HG03095 (cell line): Measurements from ENCODE around the gene OGFOD2.

Source experiments
- ATAC-seq: cut with Tn5 transposase; IDR thresholded peaks from one replicate; pipeline ENCODE4 v1.9.1; 2021; ENCODE audit warnings: moderate library complexity; ENCODE audit not compliant: unreplicated experiment

The OGFOD2 gene

DNA sequence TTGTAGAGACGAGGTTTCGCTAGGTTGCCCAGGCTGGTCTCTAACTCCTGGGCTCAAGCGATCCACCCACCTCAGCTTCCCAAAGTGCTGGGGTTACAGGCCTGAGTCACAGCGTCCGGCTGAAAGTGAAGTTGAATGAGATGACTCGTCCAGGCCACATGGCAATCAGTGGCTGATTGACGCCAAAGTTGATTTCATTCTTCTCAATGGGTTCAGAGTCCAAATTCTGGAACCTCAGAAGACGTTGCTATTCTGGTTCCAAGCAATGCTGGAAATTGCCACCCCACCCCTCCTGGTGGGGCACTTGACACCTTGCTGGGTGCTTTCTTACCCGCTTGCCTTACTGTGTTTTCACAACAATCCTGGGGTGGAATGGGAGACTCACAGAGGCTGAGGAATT, 23.6 kb upstream of the OGFOD2 start:
- no peak for ATAC-seq

DNA sequence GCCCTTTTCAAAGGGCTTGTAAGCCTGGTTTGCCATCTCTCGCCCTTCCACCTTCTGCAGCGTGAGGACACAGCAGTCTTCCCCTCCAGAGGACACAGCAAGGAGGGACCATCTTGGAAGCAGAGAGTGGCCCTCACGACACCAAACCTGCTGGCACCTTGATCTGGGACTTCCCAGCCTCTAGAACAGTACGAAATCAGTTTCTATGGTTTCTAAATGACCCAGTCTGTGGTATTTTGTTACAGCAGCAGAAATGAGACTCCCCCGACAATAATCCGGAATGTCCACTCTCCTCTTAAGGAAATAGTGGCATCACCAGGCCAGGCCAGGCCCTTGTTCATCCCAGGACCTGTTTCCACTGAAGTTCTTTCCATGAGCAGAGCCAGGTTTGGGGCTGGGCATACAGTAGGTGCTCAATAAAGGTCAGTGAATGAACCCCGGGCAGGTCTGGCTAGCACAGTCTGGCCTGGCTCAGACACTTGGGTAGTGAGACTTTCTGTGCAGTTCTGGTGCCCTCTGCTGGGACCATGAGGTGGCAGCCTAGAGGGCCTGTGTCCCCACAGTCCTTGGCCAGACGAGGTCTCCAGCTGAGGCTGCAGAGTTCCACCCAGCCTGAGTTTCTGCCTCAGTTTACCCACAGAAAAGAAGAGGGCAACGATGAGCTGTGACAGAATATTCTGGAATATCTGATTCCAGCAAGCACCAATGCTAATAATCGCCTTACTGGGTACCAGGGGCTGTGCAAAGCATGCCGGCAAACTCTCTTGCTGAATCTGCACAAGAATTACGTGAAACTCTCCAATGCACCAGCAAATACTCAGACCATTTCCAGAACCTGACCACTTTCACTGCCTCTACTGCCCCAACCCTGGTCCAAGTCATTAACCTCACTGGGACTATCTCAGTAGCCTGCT, 22.8 kb upstream of the OGFOD2 start:
- ATAC-seq, result peak; percentile 55

GRCh38 chr12:122955156-122955555, 19.9 kb upstream of the OGFOD2 start:
- no peak for ATAC-seq

DNA sequence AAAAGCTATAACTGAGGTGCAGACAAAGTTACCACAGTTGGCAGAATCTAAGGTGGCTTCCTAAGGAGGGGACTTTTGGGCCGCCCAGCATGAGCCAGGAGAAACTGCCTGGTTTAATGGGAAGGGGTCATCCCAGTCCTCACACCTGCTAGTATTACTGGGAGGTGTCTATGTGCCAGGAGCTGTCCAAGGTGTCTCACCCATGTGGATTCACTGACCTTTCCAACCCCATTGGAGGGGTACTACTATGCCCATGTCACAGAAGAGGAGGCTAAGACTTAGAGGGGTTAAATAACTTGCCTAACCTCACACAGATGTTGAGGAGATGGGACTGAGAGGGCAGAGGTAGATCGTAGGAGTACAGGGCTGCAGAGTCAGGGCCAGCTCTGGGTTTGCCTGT, 19.0 kb upstream of the OGFOD2 start:
- ATAC-seq, result no peak

GRCh38 chr12:122958198-122958888, 16.7 kb upstream of the OGFOD2 start:
- ATAC-seq, result no peak

DNA sequence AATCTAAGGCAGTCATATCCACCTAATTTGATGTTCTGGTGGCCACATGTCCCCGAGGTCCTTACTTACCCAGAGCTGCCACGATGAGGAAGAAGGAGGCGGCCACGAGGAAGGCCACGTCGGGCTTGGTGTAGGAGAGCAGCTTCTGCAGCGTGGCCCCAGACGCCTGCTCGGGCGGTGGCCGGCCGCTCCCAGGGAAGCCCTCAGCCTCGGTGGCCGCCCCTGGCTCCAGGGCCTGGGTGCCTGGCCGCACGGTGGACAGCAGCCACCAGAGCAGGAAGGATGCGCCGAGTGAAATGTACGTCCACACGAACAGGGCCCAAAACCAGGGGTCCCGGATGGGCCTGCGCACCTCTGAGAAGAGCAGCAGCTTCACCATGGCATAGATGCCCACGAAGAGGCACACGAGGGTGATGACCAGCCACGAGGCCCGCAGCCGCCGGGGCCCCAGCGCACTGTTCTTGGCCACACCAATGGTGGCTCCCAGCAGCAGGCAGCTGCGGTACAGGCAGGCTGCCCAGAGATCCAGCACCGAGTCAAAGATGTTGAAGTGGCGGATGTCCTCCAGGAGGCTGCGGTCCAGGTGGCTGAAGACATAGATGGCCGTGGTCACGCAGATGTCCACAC, 15.4 kb upstream of the OGFOD2 start:
- ATAC-seq, result no peak

DNA sequence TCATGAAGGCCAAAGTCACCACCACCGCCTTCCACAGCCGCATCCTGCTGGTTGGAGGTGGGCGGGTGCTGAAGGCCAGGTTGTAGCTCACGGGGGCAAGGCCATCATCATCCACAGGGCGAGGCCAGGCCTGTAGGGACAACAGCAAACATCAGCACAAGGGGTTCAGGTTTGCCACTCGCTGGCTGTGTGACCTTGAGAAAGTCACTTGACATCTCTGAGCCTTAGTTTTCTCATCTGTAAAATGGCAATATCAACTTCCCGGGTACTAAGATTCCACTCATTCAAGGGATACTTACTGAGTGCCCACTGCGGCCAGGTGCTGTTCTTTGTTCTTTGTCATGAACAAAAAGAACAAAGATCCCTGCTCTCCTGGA, 14.9 kb upstream of the OGFOD2 start:
- ATAC-seq, result no peak

GRCh38 chr12:122961531-122962329, 13.3 kb upstream of the OGFOD2 start:
- no peak for ATAC-seq

DNA sequence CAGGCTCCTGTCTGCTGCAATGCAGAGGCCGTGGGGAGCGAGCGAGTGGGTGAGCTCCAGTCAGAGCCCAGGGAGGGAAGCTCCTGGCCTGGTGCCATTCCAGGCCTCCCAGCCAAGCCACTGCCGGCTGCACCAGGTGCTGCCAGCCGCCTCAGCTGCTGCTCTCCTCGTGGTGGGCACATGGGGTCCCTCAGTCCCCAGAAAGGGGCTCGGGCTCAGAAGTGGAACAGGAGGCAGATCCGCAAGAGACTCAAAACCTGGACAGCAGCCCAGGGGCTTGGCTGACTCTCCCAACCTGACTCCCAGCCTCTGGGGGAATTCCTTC, 11.1 kb upstream of the OGFOD2 start:
- ATAC-seq, result no peak

GRCh38 chr12:122964439-122965257, 10.4 kb upstream of the OGFOD2 start:
- no peak for ATAC-seq

DNA sequence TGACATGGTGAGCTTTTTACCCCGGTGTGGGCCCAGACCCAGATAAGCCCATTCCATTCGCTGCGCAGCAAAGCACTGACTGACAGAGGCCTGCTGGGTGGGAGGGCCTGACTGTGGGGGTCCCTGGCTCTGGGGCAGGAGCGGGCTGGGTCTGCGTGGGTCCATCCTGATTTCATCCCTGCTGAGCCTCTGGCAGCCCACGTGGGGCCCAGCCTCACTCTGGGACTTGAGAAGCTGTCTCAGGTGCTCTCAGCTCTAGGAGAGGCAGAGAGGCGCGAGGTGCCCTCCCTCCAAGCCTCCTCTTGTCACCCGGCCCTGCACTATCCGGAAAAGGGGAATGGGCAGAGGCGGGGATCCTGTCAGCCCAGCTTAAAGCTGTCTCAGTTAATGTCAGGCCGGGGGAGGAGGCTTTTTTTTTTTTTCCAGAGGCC, 9.7 kb upstream of the OGFOD2 start:
- ATAC-seq, result no peak

- ATAC-seq, result peak; percentile 67
Measured at GRCh38 chr12:122965851-122966742, 8.9 kb upstream of the OGFOD2 start, which contains the start of gene ABCB9. TSS of gene ABCB9 (minus strand) at chr12:122966463. CDS start at chr12:122960235, 6,228 bp downstream.

DNA sequence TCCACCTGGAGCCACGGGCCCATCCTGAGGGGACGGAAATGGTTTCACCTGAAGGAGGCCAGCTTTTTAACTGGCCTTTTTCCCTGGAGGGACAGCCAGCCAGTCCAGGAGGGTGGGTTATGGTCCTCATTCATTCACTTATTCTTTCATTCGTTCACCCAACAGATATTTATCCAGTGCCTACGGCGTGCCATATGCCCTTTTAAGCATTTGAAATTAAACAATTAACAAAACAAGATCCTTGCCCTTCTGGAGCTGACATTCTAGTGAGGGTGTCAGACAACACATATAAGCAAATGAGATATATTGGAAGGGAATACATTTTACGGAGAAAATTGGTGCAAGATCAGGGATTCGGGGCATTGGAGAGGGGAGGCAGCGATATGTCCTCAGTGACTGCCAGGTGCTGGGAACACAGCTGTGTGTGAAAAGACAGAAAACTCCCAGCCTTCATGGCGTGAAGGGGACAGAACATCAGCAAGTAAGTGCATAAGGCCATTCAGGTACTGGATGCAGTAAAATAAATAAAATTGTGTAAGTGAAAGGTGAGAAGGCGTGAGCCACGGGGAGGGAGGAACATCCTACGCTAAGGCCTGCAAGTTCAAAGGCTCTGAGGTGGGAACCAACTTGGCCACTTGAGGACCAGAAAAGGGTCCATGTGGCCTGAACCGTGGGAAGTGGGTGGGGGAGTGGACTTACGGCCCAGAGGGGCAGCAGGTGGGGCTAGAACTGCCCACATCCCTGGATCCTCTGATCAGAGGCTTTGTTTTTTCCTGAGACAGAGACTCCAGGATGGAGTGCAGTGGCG, 8.1 kb upstream of the OGFOD2 start:
- ATAC-seq, result no peak

DNA sequence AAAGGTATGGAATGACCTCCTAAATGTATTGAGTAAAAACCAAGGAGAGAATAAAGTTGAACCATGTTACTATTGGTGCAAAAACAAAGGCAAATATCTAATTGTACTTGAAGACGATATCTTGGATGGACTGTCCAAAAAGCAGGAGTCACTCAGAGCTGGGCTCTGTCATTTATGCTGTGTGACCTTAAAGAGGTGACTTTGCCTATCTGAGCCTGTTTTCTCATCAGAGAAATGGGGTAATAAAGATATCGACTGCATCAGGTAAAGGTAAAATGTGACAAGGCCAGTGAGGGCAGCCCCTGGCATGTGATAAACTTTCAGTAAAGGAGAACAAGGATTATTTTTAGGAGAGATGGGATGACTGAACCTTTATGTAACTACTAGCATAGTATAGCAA, 6.9 kb upstream of the OGFOD2 start:
- ATAC-seq, result no peak

GRCh38 chr12:122969676-122970075, 5.4 kb upstream of the OGFOD2 start:
- ATAC-seq, result no peak

GRCh38 chr12:122974274-122974891, 661 bp upstream of the OGFOD2 start:
- ATAC-seq, result peak; percentile 58

- no peak for ATAC-seq
Measured at GRCh38 chr12:122975790-122976647, 975 bp downstream of the OGFOD2 start.
